A172 (cell line): ENCODE results near the gene LRRC70. TPM values are rescaled to one million over a fixed set of nuclear protein-coding genes. Genes with fewer than 3 reads are reported as not detected.
A peak's percentile ranks its signal among the peaks of the same experiment; 100 is the strongest.
"Not testable (repeated sequence)": the region's sequence is repeated elsewhere in the genome, so short reads cannot be mapped to it uniquely, and the experiment has no call there.

Experiments used
- DNase-seq: peaks from one replicate; pipeline ENCODE4 v3.0.0-alpha.2; 2015; ENCODE audit warnings: low spot score
- total RNA-seq: library from RNA; depleted of rRNA; stranded (reverse); fragments of >200 nt; shearing (Covaris generic); gene quantifications from 2 replicates; pipeline ENCODE4 v1.2.3, GENCODE V29; 2014; rRNA removed

The LRRC70 gene, protein sequence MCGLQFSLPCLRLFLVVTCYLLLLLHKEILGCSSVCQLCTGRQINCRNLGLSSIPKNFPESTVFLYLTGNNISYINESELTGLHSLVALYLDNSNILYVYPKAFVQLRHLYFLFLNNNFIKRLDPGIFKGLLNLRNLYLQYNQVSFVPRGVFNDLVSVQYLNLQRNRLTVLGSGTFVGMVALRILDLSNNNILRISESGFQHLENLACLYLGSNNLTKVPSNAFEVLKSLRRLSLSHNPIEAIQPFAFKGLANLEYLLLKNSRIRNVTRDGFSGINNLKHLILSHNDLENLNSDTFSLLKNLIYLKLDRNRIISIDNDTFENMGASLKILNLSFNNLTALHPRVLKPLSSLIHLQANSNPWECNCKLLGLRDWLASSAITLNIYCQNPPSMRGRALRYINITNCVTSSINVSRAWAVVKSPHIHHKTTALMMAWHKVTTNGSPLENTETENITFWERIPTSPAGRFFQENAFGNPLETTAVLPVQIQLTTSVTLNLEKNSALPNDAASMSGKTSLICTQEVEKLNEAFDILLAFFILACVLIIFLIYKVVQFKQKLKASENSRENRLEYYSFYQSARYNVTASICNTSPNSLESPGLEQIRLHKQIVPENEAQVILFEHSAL
- 0.36 and 1.4 TPM in 2 replicates for total RNA-seq

DNA sequence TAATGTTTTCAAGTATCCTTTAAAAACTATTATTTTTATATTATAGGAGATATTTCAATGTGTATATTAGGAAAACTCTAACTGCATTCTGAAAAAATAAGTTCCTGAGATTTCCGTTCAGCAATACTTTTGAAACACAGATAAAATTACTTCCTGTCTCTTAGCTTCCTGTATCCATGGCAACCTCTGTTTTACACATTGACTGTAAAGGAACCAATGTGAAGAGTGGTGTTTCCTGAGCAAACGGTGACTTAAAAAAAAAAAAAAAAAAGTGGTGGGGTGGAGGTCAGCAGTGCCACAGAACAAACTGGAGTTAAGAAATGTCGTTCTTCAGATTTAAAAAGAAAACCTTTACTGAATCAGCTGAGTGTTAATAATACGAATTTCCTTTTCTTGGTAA, at the start of gene LRRC70:
LRRC70 (plus strand) TSS at position 280 of the 400 bp plus-strand sequence. CDS start 620 bp downstream, outside the sequence.
- peak; percentile 7 for DNase-seq

DNA sequence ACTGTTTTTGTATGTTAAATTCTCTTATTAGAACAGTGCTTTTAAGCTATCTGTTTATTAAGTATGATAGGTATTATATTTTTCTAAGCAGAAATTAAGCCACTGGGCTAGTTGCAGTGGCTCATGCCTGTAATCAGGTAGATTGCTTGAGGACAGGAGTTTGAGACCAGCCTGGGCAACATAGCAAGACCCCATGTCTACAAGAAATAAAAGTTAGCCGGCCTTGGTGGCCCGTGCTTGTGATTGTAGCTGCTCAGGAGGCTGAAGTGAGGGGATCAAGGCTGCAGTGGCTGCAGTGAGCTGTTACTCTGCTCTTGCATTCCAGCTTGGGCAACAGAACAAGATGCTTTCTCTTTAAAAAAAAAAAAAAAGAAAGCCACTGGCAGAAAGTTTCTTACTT, 45.0 kb upstream of the LRRC70 start:
- DNase-seq = no peak

DNA sequence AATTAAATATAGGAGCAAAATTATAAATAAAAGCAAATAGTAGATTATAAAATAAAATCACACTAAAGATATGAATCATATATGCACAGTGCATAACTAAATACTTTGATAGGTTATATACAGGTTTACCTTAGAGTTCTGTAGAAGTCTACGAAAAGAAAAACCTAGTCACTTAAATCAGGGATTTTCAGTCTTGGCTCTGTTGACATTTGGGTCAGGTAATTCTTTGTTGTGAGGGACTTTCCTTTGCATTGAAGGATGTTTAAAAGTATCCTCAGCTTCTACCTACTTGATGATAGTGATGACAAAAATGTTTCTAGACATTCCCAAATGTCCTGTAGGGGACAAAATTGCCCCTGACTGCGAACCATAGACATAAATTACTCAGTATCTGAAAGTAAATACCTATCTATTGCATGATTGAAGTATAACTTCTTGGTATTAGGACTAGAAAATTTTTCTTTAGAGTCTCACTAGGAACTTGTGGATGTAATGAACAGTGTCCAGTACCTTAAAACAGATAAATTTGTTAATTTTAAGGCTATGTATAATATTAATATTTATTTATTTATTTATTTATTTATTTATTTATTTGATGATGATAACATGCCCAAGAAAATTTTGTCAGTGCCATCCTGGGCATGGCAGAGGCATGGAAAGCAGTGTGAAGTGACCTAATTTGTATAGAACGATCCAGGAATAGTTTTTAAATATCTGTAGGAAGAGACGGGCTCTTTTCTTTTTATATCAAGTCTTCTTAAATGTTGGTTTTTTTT, 44.0 kb upstream of the LRRC70 start:
- no peak for DNase-seq

DNA sequence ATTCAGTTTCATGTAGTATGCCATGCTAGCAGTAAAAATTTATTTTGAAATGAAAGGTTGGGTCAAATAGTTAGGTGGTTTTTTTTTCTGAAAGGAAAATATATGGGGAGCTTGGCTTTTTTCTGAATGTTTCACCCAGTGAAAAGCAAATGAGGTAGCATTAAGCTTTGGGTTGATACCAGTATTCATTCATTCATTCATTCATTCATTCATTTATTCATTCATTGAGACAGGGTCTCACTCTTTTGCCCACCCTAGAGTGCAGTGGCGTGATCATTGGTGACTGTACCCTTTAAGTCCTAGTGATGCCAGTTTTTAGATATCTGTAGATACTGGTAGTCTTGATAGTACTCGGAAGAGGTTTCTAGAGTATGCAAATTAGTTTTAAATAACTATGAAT, 42.4 kb upstream of the LRRC70 start:
- no peak for DNase-seq

DNA sequence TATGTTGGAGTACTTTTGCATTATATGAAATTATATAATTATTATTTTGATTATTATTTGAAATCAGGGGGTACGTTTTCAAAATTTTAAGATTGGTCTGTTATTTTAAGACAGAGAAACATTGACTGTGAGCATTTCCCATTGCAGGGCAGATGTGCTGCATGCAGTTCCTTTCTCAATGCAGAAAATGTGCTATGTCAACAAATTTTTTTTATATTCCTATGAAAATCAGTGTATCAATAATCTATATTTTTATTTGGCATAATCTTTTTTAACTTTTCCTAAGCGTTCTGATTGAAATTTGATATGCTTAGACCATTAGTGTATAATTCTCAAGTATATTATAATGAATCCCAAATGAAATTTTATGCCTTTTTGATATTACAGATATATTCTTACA, 41.8 kb upstream of the LRRC70 start:
- no peak for DNase-seq

DNA sequence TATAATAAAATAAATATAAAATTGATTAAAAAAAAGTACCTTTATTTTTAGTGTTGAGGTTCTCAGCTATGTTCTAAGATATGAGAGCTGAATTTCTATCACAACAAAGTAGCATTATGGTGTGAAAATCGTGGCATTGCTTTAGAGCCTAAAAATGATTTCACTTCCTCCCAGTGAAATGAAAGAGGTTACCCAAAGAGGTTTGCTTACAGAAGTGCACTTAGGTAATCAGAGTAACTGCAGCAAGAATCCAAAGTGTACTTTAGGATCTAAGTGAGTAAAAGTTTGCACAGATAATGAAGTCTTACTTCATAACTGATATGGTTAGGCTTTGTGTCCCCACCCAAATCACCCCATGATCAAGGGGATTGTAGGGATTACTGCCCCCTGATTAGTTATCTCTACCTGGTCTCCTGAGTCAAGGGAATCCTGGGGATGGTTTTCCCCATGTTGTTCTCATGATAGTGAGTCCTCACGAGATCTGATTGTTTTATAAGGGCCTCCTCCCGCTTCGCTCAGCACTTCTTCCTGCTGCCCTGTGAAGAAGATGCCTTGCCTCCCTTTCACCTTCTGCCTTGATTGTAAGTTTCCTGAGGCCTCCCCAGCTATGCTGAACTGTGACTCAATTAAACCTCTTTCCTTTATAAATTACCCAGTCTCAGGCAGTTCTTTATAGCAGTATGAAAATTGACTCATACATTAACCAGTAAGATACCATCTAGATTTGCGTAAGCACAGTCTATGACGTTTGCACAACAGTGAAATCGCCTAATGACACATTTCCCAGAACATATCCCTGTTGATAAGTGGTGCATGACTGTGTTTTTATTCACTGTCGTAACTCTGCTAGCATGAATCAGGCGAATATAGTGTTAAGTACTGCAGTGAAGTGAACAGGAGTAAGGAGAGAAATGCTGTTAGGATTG, 40.3 kb upstream of the LRRC70 start:
- peak; percentile 44 for DNase-seq

DNA sequence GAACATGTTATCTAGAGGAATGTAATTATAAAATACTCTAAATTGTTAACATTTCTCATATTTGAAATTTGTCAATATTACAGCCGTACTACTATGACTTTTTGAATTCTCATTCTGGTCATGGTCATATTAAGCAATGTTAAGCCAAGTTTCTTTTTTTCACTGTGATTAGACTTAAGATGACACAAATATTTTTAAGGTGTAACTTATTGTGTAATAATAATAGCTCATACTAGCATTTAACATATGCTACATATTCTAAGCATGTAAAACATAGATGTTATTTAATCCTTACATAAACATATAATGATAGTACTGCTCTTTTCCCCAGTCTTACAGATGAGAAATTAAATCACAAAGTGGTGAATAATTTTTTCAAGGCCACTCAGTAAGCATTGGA, 35.9 kb upstream of the LRRC70 start:
- DNase-seq = no peak

DNA sequence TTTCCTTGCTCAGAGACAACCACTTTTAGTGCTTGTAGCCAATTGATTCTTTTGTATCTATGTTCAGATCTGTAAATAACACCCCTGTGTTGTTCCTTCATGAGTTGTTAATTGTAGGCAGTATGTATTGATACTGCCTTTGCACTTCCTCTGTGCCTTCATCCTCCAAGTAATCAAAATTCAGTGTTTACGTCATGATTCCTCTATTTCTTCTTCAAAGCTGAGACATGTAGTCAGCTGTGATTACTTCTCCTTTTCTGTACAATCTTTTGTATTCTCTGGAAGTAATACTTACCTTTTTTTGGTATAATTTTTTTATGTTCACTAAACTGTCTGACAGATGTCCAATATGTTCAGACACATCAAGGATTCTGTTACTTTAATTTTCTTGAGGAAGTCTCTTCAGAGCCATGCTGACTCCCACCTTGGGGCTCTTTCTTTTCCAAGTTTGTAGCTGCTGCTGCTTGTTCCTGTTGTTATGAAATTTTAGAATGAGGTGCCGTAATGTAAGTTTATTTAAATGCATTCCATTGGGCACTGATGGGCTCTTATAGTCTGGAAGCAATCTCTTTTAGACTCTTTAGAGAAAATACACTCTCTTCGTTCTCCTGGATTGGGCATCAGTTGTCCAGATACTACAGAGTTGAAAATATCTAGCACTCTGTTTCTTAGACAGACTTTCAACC, 30.5 kb upstream of the LRRC70 start:
- no peak for DNase-seq

DNA sequence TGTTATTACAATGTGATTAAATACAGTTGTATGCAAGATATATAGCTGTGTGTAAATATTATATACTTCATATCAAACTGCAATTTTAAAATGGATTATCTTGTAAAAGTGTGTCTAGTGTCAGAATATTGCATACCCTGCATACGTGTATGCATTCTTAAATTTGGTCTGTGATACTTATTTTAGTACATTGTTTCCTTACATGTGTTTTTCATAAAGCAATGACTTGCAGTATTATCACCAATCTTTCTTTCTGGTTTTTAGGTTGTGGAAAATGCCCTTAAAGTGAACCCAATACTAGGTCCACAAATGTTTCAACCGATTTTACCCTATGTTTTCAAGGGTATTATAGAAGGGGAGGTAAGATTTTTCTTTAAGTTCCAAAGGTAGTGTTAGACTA, 28.5 kb upstream of the LRRC70 start:
- no peak for DNase-seq

DNA sequence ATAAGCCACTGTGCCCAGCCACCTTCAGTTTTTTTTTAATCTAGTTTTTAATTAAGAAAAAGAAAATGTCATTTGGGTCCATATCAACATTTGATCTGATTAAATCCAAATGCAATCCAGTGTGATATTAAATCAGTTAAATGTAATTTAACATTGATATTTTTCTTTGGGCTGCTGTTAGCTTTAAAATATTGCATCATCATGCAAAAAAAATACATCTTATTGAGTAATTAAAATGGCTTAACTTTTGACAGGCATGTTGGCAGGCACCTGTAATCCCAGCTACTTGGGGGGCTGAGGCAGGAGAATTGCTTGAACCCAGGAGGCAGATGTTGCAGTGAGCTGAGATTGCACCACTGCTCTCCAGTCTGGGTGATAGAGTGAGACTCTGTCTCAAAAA, 22.7 kb upstream of the LRRC70 start:
- no peak for DNase-seq

DNA sequence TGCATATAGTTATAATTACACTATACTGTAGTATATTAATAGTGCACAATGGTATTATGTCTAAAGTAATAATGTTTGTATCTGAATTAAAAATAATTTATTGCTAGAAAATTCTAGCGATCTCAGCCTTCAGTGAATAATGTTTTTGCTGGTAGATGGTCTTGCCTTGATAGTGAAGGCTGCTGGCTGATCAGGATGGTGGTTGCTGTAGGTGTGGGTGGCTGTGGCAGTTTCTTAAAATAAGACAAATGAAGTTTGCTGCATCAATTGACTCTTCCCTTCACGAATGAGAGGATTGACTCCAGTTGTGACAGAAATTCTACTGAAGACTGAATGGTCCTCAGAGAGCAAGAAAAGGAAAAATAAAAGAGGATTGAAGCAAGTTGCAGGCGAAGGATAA, 19.7 kb upstream of the LRRC70 start:
- no peak for DNase-seq

DNA sequence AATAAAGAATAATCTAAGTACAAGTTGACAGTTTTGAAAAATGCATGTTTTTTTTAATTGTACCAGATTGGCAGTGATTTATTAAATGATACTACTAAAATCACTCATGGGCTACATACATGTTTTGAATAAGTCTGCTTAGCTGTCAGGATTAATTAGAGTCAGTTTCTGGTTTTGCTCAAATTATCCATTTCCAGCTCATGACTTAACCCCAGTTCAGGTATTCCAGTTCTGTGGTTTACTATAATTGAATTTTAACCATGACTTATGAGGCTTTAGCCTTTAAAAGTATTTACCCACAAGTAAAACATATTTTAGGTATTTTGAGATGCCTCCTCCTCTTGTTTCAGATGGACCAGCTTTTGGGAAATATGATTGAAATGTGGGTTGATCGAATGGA, 17.8 kb upstream of the LRRC70 start:
- DNase-seq = no peak

DNA sequence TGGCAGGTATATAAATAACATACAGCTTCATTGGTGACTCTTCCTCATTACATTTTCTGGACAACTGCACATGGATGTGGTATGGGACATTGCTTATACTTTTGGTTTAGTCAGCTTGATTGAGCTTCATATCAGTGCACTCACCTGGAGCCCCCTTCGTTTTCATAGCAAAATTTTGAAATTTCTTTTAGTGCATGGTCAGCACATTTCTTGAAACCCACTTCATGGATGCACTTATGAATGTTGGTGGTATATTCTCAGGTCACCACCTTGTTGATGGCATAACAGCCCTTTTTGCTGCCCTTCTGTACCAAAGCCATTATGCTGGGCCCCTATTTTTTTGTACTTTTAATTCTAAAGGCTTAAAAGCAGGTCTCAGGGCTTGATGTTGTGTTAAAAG, 16.7 kb upstream of the LRRC70 start:
- no peak for DNase-seq

DNA sequence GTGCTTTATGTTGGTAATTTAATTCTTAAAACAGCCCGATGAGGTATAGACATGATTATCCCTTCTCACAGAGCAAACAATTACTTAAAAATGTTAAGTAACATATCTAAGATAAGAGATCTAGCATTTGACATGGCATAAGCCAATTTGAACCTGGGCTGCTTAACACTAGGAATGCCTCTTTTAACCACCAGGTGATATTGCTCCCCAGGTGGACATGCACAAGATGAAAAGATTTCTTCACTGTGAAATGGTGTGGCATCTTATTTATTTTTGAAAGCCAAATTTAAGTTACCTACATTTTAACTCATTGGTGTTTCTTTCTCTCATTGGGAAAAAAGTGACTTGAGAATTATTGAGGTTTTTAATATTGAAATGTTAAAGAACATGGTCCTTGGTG, 15.8 kb upstream of the LRRC70 start:
- DNase-seq = no peak

DNA sequence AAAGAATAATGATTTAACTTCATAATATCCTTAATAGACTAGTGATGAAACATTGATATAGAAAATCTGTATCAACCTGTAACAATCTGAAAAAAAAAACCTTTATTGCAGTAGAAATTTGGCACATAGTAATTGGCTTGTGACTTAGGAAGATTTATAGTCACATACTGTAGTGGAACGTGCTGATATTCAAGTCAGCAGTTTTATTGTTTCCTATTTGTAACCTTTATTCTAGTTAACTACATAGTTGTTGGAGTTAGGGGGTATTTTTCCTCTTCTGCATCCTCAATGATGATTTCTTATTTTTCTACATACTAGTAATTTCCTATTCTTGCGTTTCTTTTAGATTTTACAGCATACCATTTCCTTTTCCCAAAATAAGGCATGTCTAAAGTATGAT, 14.5 kb upstream of the LRRC70 start:
- no peak for DNase-seq

DNA sequence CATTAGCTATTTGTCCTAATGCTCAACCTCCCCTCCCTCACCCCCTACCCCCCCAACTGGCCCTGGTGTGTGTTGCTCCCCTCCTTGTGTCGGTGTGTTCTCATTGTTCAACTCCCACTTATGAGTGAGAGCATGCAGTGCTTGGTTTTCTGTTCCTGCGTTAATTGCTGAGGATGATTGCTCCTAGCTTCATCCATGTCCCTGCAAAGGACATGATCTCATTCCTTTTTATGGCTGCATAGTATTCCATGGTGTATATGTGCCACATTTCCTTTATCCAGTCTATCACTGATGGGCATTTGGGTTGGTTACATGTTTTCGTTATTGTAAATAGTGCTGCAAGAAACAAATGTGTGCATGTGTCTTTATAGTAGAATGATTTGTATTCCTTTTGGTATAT, 12.9 kb upstream of the LRRC70 start:
- not testable (repeated sequence) for DNase-seq

DNA sequence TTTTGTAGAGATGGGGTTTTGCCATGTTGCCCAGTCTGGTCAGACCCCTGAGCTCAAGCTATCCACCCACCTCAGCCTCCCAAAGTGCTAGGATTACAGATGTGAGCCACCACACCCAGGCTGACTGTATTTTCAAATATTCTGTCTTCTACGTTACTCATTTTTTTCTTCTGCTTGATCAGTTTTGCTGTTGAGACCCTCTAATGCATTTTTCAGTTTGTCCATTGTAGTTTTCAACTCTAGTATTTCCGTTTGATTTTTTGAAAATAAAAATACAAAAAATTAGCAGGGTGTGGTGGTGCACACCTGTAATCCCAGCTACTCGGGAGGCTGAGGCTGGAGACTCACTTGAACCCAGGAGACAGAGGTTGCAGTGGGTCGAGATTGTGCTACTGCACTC, 10.5 kb upstream of the LRRC70 start:
- DNase-seq = no peak

DNA sequence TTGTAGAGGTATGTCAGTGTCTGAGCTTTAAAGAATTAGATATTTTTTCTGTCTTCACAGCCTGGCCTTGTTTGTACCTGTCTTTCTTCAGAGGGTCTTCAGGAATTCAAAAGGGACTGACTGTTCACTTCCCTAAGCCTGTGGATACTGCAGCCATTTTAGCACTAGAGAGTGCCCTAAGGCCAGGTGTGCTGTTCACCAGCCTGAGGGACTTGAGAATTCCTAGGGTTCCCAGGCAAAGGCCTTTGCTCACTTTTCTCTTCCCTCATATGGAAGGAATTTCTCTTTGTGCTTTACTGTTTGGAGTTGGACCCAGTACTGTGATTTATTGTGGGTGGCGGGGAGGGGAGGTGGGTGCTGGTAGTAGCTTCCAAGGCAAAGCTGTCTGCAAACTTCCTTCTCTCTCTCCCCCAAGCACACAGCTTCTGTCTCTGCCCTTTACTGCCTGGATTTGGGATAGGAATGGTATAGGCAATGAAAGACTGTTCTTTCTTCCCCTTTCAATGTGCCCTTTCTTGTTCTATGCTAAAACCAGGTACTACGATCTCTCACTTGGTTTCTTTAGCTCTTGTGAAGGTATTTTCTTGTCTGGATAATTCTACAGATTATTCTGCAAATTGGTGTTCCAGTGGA, 9.7 kb upstream of the LRRC70 start:
- no peak for DNase-seq

DNA sequence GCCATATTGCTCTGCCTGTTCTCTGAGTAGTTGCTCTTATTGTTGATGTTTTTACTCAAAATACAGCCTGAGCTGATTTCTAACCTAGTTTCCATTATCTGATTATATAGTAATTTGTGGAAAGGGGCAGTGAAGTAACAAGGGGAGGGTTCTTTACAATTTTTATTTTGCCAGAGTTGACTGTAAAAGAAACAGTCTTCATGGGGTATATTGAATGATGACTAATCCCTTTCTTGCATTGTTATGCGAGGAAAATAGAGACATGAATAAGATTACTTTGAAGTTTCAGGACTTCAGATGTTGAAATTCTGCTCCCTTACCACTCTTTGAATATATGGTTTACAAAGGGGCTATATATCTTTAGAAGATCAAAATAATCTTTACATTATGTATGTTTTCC, 9.1 kb upstream of the LRRC70 start:
- no peak for DNase-seq

DNA sequence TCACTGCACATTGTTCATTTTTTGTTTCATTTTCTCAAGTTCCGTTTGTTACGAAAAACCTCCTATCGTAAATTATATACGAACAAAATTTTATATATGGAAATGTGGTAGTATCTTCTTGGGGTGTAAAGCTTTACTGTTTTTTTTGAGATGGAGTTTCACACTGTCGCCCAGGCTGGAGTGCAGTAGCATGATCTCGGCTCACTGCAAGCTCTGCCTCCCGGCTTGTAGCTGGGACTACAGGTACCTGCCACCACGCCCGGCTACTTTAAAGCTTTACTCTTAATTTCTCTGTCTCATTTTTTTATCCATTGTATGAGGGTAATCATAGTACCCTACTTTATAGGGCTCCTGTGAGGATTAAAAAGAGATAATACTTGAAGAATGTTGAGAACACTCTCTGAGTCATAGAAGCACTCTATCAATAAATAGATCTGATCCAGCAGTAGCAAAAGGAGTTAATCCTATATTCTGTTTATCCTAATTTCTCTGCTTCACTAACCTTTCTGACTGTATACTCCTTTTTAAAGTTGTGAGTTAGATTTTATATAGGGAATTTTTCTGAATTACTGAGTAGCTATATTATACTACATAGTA, 5.6 kb upstream of the LRRC70 start:
- no peak for DNase-seq
